ENCODE results near the gene MTUS2. TPM values are rescaled to one million over a fixed set of nuclear protein-coding genes. Genes with fewer than 3 reads are reported as not detected.
A peak's percentile ranks its signal among the peaks of the same experiment; 100 is the strongest.

Gene MTUS2
- total and polyA plus RNA-seq, 2 of the 8 experiments (the other 6 are each of a cell fraction or from before 2014, with no cell fraction given): 0.18 to 0.80 TPM

GRCh38 chr13:29428310-29429181, 608.4 kb downstream of the MTUS2 start:
- Histone ChIP-seq H3K27me3 (replicated peaks in 1 of 4; ENCODE audit: control insufficient read depth in 3 of 4, extremely low read depth in 1 of 4, insufficient read depth in 3 of 4, low read length in 3 of 4) (no peaks in the 10 kb centered on the region), H2BK120ac (replicated peaks; ENCODE audit: low read depth, low read length) (no peak overlapping the region), H3K36me3 (ENCODE audit: control insufficient read depth in 2 of 4, insufficient read depth in 4 of 4, low read length in 3 of 4) (no peaks in the 10 kb centered on the region), H2BK20ac (ENCODE audit: low read length) (no peak overlapping the region), H2BK15ac (ENCODE audit: low read length) (no peak overlapping the region), H3K18ac (ENCODE audit: extremely low read depth, low read length) (no peak overlapping the region), H2BK12ac (ENCODE audit: low read depth, low read length) (no peak overlapping the region), H3K14ac (ENCODE audit: insufficient read length) (no peak overlapping the region), H3K23ac (ENCODE audit: insufficient read length) (no peak overlapping the region), H4K8ac (ENCODE audit: extremely low read depth, insufficient read depth, low read length) (no peak overlapping the region), H4K5ac (ENCODE audit: insufficient read length, low read depth, low read length) (no peak overlapping the region), H3K79me1 (ENCODE audit: low read depth, low read length) (no peaks in the 10 kb centered on the region), H2BK5ac (ENCODE audit: low read depth, low read length) (no peak overlapping the region), H4K20me1 (replicated peaks in 1 of 2; ENCODE audit: control insufficient read depth in 1 of 2, insufficient read depth in 2 of 2, low read length in 2 of 2) (no peaks in the 10 kb centered on the region), H3K9ac (replicated peaks in 1 of 4; ENCODE audit: extremely low read depth in 1 of 4, low read depth in 3 of 4, low read length in 3 of 4) (no peak overlapping the region), H3K79me2 (ENCODE audit: control insufficient read depth in 1 of 2, insufficient read depth in 2 of 2, low read length in 2 of 2) (no peaks in the 10 kb centered on the region), H4K91ac (replicated peaks; ENCODE audit: insufficient read length, low read length) (no peak overlapping the region), H3K27ac (ENCODE audit: low read depth, low read length) (no peak overlapping the region), H3K4ac (replicated peaks; ENCODE audit: insufficient read length, low read depth, low read length) (no peak overlapping the region), H3K4me2 (ENCODE audit: insufficient read depth in 1 of 2, low read depth in 2 of 2, low read length in 2 of 2) (peak overlapping the region; percentile 68 to 95), H2AK5ac (ENCODE audit: low read depth, low read length) (no peak overlapping the region), H3K4me3 (ENCODE audit: extremely low read depth in 1 of 4, insufficient read depth in 2 of 4, low read depth in 3 of 4, low read length in 4 of 4) (peak overlapping the region; percentile 34 to 60 (median 52)), H3K4me1 (replicated peaks in 1 of 4; ENCODE audit: control insufficient read depth in 3 of 4, insufficient read depth in 4 of 4, low read length in 3 of 4) (peaks cover 0 to 5% (median 2%) of the 10 kb centered on the region in 4 experiments; a peak in 3 of 7 replicates), H3K9me3 (ENCODE audit: insufficient read depth in 2 of 2, low read depth in 1 of 2, low read length in 1 of 2) (no peaks in the 10 kb centered on the region), H2AFZ (ENCODE audit: low read length) (peak overlapping the region; percentile 84), H3K56ac (replicated peaks; ENCODE audit: insufficient read length, low read depth, low read length) (no peak overlapping the region), H3K23me2 (ENCODE audit: low read depth, low read length) (peaks cover 4% of the 10 kb centered on the region)
- WGBS, 2 experiments (ENCODE audit: extremely low coverage in 1 of 2, insufficient coverage in 1 of 2, insufficient read length in 1 of 2, insufficient replicate concordance in 2 of 2, low coverage in 1 of 2, low lambda C conversion rate in 2 of 2, missing lambda C conversion rate in 1 of 2): 1% methylated on average over 27 of the region's 34 CpGs; no CpG with 5 or more reads in 1 of the 2 experiments
- ChIA-PET POLR2A (ENCODE audit: partially characterized antibody) (interaction anchor here (1.6 kb wide), 1 partner anchor 48 kb away, joined by 3 read pairs; no protein-coding TSS in a partner anchor), CTCF (ENCODE audit: partially characterized antibody) (no interaction called here)
- FAIRE-seq (peak; percentile 83), DNase-seq (ENCODE audit: low read depth in 1 of 2, low spot score in 2 of 2) (peak; percentile 25 to 71)
- TF ChIP-seq SIN3A (conservative IDR thresholded peaks at IDR 0.05 in 1 of 2, IDR thresholded peaks at IDR 0.05 in 1 of 2; ENCODE audit: low read depth in 1 of 2, low read length in 2 of 2) (peak; percentile 94 to 95), JUN (IDR thresholded peaks at IDR 0.05; ENCODE audit: low read depth, low read length) (no peak), NANOG (IDR thresholded peaks at IDR 0.05; ENCODE audit: insufficient read depth, low read depth, low read length, poor library complexity, severe bottlenecking) (peak; percentile 4), MAX (IDR thresholded peaks at IDR 0.05) (peak; percentile 71), YY1 (IDR thresholded peaks at IDR 0.05; ENCODE audit: low read depth, low read length) (0 out of 2 replicates have a peak, but pooled peaks have one; percentile 35), KDM4A (IDR thresholded peaks at IDR 0.05; ENCODE audit: low read depth, low read length, severe bottlenecking) (peak; percentile 80), ASH2L (IDR thresholded peaks at IDR 0.05; ENCODE audit: low read length) (peak; percentile 60), HDAC2 (IDR thresholded peaks at IDR 0.05; ENCODE audit: borderline replicate concordance in 1 of 2, low read depth in 2 of 2, low read length in 2 of 2) (peak; percentile 50 to 86; a peak in 2 of 4 replicates), SAP30 (IDR thresholded peaks at IDR 0.05; ENCODE audit: insufficient read depth, insufficient replicate concordance, low read length) (peak; percentile 89), RAD21 (IDR thresholded peaks at IDR 0.05 in 1 of 2, conservative IDR thresholded peaks at IDR 0.05 in 1 of 2; ENCODE audit: low read depth in 2 of 2, low read length in 2 of 2) (0 out of 4 replicates have a peak, but pooled peaks of 1 of the 2 experiments have one; percentile 0)
